Endothelial cell (in vitro differentiated cells): ENCODE results near the gene KCTD18. TPM values are rescaled to one million over a fixed set of nuclear protein-coding genes. Genes with fewer than 3 reads are reported as not detected.

ENCODE experiments used
- DNase-seq: peaks from one replicate; pipeline ENCODE4 v3.0.0; 2021; ENCODE audit warnings: low spot score
- H3K27ac Mint-ChIP-seq: one replicate; pipeline ENCODE4 v1.8.0; 2021; ENCODE audit warnings: mixed read lengths, inconsistent platforms; ENCODE audit not compliant: unreplicated experiment
- H3K27me3 Mint-ChIP-seq: one replicate; pipeline ENCODE4 v1.8.0; 2021; ENCODE audit warnings: mild to moderate bottlenecking, moderate library complexity, mixed read lengths, inconsistent platforms; ENCODE audit not compliant: unreplicated experiment
- H3K36me3 Mint-ChIP-seq: one replicate; pipeline ENCODE4 v1.8.0; 2021; ENCODE audit warnings: mild to moderate bottlenecking, low read depth, mixed read lengths, inconsistent platforms; ENCODE audit not compliant: unreplicated experiment
- H3K4me1 Mint-ChIP-seq: one replicate; pipeline ENCODE4 v1.8.0; 2021; ENCODE audit warnings: mild to moderate bottlenecking, mixed read lengths, inconsistent platforms; ENCODE audit not compliant: unreplicated experiment
- H3K4me3 Mint-ChIP-seq: one replicate; pipeline ENCODE4 v1.8.0; 2021; ENCODE audit warnings: mild to moderate bottlenecking, mixed read lengths, inconsistent platforms; ENCODE audit not compliant: unreplicated experiment
- H3K9me3 Mint-ChIP-seq: one replicate; pipeline ENCODE4 v1.8.0; 2021; ENCODE audit warnings: mixed read lengths, inconsistent platforms; ENCODE audit not compliant: unreplicated experiment
- CTCF ChIP-seq: fragments of 200-600 bp; sonication (generic); IDR thresholded peaks from one replicate; pipeline ENCODE4 v1.5.0; 2021; ENCODE audit warnings: antibody characterized with exemption; ENCODE audit not compliant: unreplicated experiment
- total RNA-seq: library from RNA; stranded (reverse); fragmentation: NEBNext Ultra II Directional; extraction: Animal tissue kit (Norgen Biotek cat#: 25700); gene quantifications from one replicate; pipeline ENCODE4 v1.2.1, GENCODE V29; 2021; ENCODE audit not compliant: unreplicated experiment

Gene KCTD18
- total RNA-seq, 1 donor from 2014 or later: 6.4 TPM

GRCh38 chr2:200442471-200442870 lies 67.4 kb downstream of the KCTD18 start:
- no peak for DNase-seq
- H3K4me3 Mint-ChIP-seq: no peak overlapping the region
- H3K36me3 Mint-ChIP-seq: peaks cover 15% of the 10 kb centered on the region
- H3K27ac Mint-ChIP-seq: no peak overlapping the region
- peaks cover 7% of the 10 kb centered on the region for H3K27me3 Mint-ChIP-seq
- H3K4me1 Mint-ChIP-seq: peaks cover 16% of the 10 kb centered on the region
- no peak for TF ChIP-seq CTCF
- H3K9me3 Mint-ChIP-seq: no peaks in the 10 kb centered on the region

GRCh38 chr2:200439981-200440380 lies 69.9 kb downstream of the KCTD18 start:
- peaks cover 5% of the 10 kb centered on the region for H3K27me3 Mint-ChIP-seq
- no peak overlapping the region for H3K4me3 Mint-ChIP-seq
- H3K9me3 Mint-ChIP-seq: no peaks in the 10 kb centered on the region
- no peak for DNase-seq
- TF ChIP-seq CTCF: no peak
- H3K36me3 Mint-ChIP-seq: peaks cover 24% of the 10 kb centered on the region
- H3K27ac Mint-ChIP-seq: no peak overlapping the region
- peaks cover 13% of the 10 kb centered on the region for H3K4me1 Mint-ChIP-seq

Other genes starting within 250 kb of the KCTD18 start
- gene SPATS2L, start 203.4 kb downstream of the KCTD18 start, total RNA-seq: 72.9 TPM
- gene SGO2, start 16.1 kb upstream of the KCTD18 start, total RNA-seq: 10.5 TPM
- 0.80 TPM for gene AOX1, start 75.9 kb upstream of the KCTD18 start, total RNA-seq